ENCODE measurements around the gene TP53INP2. TPM values are rescaled to one million over a fixed set of nuclear protein-coding genes. Genes with fewer than 3 reads are reported as not detected.

The TP53INP2 gene
- total RNA-seq, 1 experiment from 2014 or later: 7.1 TPM

- no peaks in the 10 kb centered on the region for H3K9me3 ChIP-seq (ENCODE audit: control insufficient read depth in 1 of 2, insufficient read depth in 1 of 2, low read depth in 1 of 2, low read length in 2 of 2)
- TF ChIP-seq CBX3 (IDR thresholded peaks at IDR 0.05; ENCODE audit: low read depth): no peak
- TF ChIP-seq ZFX (IDR thresholded peaks at IDR 0.05): no peak
- TF ChIP-seq YY1 (IDR thresholded peaks at IDR 0.05; ENCODE audit: extremely low read depth, insufficient replicate concordance, low read depth, low read length): no peak
- no peak for TF ChIP-seq CTCF (IDR thresholded peaks at IDR 0.05 in 2 of 3, conservative IDR thresholded peaks at IDR 0.05 in 1 of 3; ENCODE audit: borderline replicate concordance in 1 of 3, insufficient read depth in 1 of 3, low read depth in 2 of 3, low read length in 2 of 3)
- no peak overlapping the region for H3K9ac ChIP-seq (ENCODE audit: low read length)
- no TSS peak for BruUV-seq (replicated peaks)
- DNase-seq (ENCODE audit: low read depth, low spot score) (no peak), ATAC-seq (no peak)
- H3K27me3 ChIP-seq (ENCODE audit: insufficient read depth, low read length): no peaks in the 10 kb centered on the region
- H4K20me1 ChIP-seq (ENCODE audit: insufficient read depth): no peaks in the 10 kb centered on the region
- H3K36me3 ChIP-seq (ENCODE audit: control insufficient read depth in 1 of 2, insufficient read depth in 2 of 2, low read length in 2 of 2): peaks cover 6 to 9% of the 10 kb centered on the region in 2 experiments; a peak in 3 of 4 replicates
- no peaks in the 10 kb centered on the region for H3K4me1 ChIP-seq (ENCODE audit: control insufficient read depth in 1 of 2, insufficient read depth in 2 of 2, low read length in 2 of 2)
- no peak overlapping the region for H3K4me3 ChIP-seq (replicated peaks in 1 of 2; ENCODE audit: low read depth in 1 of 2, low read length in 2 of 2)
- CTCF ChIA-PET: interaction anchor here (0.9 kb wide), 1 partner anchor 37 kb away, joined by 3 read pairs; no protein-coding TSS in a partner anchor
- H3K4me2 ChIP-seq (ENCODE audit: low read length): no peak overlapping the region
- RAD21 ChIA-PET (ENCODE audit: low non-redundant PET in 1 of 2, low total read pairs in 2 of 2, uncharacterized antibody in 2 of 2, unreplicated experiment in 2 of 2): no interaction called here
- no peaks in the 10 kb centered on the region for H3K79me2 ChIP-seq (ENCODE audit: insufficient read depth, low read length)
- H3K9me2 ChIP-seq (ENCODE audit: insufficient read depth): no peaks in the 10 kb centered on the region
- intact Hi-C loops (cut with micrococcal nuclease): no loop called here
- H2AFZ ChIP-seq (ENCODE audit: low read depth, low read length, poor library complexity, severe bottlenecking): no peak overlapping the region
- no peak overlapping the region for H3K27ac ChIP-seq (ENCODE audit: low read depth, low read length)
- POLR2A ChIA-PET: no interaction called here
Observed at GRCh38 chr20:34732523-34732922, 28.4 kb downstream of the TP53INP2 start.

- H3K36me3 ChIP-seq (ENCODE audit: control insufficient read depth in 1 of 2, insufficient read depth in 2 of 2, low read length in 2 of 2): peaks cover 3 to 5% of the 10 kb centered on the region in 2 experiments; a peak in 3 of 4 replicates
- no TSS peak for BruUV-seq (replicated peaks)
Observed at GRCh38 chr20:34736106-34736735, 32.1 kb downstream of the TP53INP2 start.

More at GRCh38 chr20:34736106-34736735, 32.1 kb downstream of the TP53INP2 start:
- H3K4me1 ChIP-seq (ENCODE audit: control insufficient read depth in 1 of 2, insufficient read depth in 2 of 2, low read length in 2 of 2): no peaks in the 10 kb centered on the region
- no peaks in the 10 kb centered on the region for H3K9me2 ChIP-seq (ENCODE audit: insufficient read depth)
- H3K4me3 ChIP-seq (replicated peaks in 1 of 2; ENCODE audit: low read depth in 1 of 2, low read length in 2 of 2): no peak overlapping the region
- intact Hi-C loops (cut with micrococcal nuclease): no loop called here
- no peaks in the 10 kb centered on the region for H3K27me3 ChIP-seq (ENCODE audit: insufficient read depth, low read length)
- H2AFZ ChIP-seq (ENCODE audit: low read depth, low read length, poor library complexity, severe bottlenecking): no peak overlapping the region
- H3K79me2 ChIP-seq (ENCODE audit: insufficient read depth, low read length): no peaks in the 10 kb centered on the region
- CTCF ChIA-PET: no interaction called here
- no peak overlapping the region for H3K4me2 ChIP-seq (ENCODE audit: low read length)
- ATAC-seq (no peak), DNase-seq (ENCODE audit: low read depth, low spot score) (no peak)
- TF ChIP-seq RAD21 (IDR thresholded peaks at IDR 0.05; ENCODE audit: low read depth) (no peak), ZFX (IDR thresholded peaks at IDR 0.05) (no peak), JUND (IDR thresholded peaks at IDR 0.05) (no peak), FOSL1 (IDR thresholded peaks at IDR 0.05; ENCODE audit: low read depth) (no peak), MAX (IDR thresholded peaks at IDR 0.05) (no peak), SIN3A (IDR thresholded peaks at IDR 0.05; ENCODE audit: low read depth) (no peak), EZH2phosphoT487 (IDR thresholded peaks at IDR 0.05; ENCODE audit: borderline replicate concordance) (no peak), ELF1 (IDR thresholded peaks at IDR 0.05; ENCODE audit: borderline replicate concordance, low read depth) (no peak), SP1 (IDR thresholded peaks at IDR 0.05; ENCODE audit: low read depth) (no peak), CBX3 (IDR thresholded peaks at IDR 0.05; ENCODE audit: low read depth) (no peak)
- H4K20me1 ChIP-seq (ENCODE audit: insufficient read depth): no peaks in the 10 kb centered on the region
- RAD21 ChIA-PET (ENCODE audit: low non-redundant PET in 1 of 2, low total read pairs in 2 of 2, uncharacterized antibody in 2 of 2, unreplicated experiment in 2 of 2): no interaction called here
- no peaks in the 10 kb centered on the region for H3K9me3 ChIP-seq (ENCODE audit: control insufficient read depth in 1 of 2, insufficient read depth in 1 of 2, low read depth in 1 of 2, low read length in 2 of 2)
- H3K9ac ChIP-seq (ENCODE audit: low read length): no peak overlapping the region
- POLR2A ChIA-PET: no interaction called here
- H3K27ac ChIP-seq (ENCODE audit: low read depth, low read length): no peak overlapping the region

Data from HCT116 (cell line).